Stromal cell of bone marrow (primary cell): ENCODE measurements around the gene SNRPD3.
"Not testable (repeated sequence)": the region's sequence is repeated elsewhere in the genome, so short reads cannot be mapped to it uniquely, and the experiment has no call there.

Experiments
- DNase-seq: peaks from one replicate; pipeline ENCODE4 v3.0.0-alpha.2; 2012; ENCODE audit warnings: low read depth

Gene SNRPD3

GRCh38 chr22:24532075-24532474, 23.7 kb upstream of the SNRPD3 start:
- DNase-seq: no peak

DNA sequence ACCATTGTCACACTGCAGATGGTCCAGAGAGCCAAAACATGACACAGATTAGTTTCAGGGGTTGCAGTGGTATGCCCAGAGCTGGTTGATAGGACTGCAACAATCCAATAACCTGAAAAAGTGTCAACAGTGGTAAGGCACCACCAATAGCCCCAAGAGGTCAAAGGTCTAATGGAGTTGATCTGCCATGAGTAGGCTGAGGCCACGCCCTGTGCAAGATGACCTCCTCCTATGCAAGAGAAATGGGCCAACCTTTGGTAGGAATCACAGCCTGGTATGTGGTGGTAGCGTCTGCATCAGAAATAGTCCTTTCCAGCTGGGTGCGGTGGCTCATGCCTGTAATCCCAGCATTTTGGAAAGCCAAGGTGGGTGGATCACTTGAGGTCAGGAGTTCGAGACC, 20.5 kb upstream of the SNRPD3 start:
- DNase-seq: no peak

- no peak for DNase-seq
Observed at GRCh38 chr22:24536089-24536488, 19.7 kb upstream of the SNRPD3 start.

DNA sequence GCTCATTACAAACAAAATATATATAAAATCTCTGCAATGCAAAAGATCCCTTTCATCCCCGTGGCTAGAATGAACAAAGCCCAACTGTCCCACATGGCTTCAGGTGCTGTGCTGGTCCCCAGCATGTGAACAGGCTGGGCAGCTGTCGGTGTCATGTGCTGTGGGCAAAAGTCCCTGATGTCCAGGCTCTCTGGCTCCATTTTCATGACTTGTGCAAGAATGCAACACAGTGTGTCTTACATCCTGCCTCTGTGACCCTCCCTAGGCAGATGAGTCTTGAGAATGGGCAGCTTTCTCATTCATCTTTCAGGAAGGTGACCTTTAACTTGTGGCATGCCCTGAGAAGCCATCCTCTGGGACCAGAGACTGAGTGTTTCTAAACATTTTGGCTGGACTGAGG, 15.3 kb upstream of the SNRPD3 start:
- no peak for DNase-seq

GRCh38 chr22:24541681-24542515, 13.9 kb upstream of the SNRPD3 start:
- no peak for DNase-seq

DNA sequence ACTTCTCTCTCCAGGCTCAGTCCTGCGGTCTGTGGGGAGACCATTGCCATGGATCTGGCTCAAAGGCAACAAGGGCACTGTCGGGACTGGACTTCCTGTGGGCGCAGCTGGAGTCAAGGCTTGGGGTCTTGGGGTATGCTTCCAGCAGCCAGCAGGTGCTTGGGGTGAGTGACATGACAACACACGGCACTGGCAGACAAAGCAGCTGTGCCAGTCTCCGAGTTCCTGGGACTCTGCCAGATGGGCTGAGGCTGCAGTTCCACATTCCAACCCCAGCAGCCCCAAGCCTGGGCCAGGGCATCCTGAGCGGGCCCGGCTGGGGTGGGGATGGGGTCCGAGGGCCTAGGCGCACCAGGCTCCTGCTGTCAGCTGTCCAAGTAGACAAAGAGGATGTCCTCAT, 13.2 kb upstream of the SNRPD3 start:
- no peak for DNase-seq

GRCh38 chr22:24543185-24543601, 12.6 kb upstream of the SNRPD3 start:
- DNase-seq: no peak

GRCh38 chr22:24543679-24544243, 12.0 kb upstream of the SNRPD3 start:
- no peak for DNase-seq

DNA sequence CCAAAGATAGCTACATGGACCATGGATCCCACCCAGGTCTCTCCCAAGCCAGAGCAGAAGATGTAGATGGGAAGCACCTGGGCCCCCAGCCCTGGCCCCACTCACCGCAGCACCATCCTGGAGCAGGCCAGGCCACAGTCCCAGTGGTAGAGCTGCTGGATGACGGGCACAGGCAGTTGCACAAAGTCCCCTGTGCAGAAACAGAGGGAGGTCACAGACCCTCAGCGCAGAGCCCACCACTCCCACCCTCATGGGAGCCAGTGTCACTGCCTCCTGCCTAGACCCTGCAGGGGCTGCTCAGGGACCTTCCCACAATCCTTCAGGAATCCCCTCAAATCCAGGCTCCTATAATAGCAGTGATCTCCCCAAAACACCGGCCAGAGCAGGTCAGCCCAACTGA, 7.0 kb upstream of the SNRPD3 start:
- no peak for DNase-seq

DNA sequence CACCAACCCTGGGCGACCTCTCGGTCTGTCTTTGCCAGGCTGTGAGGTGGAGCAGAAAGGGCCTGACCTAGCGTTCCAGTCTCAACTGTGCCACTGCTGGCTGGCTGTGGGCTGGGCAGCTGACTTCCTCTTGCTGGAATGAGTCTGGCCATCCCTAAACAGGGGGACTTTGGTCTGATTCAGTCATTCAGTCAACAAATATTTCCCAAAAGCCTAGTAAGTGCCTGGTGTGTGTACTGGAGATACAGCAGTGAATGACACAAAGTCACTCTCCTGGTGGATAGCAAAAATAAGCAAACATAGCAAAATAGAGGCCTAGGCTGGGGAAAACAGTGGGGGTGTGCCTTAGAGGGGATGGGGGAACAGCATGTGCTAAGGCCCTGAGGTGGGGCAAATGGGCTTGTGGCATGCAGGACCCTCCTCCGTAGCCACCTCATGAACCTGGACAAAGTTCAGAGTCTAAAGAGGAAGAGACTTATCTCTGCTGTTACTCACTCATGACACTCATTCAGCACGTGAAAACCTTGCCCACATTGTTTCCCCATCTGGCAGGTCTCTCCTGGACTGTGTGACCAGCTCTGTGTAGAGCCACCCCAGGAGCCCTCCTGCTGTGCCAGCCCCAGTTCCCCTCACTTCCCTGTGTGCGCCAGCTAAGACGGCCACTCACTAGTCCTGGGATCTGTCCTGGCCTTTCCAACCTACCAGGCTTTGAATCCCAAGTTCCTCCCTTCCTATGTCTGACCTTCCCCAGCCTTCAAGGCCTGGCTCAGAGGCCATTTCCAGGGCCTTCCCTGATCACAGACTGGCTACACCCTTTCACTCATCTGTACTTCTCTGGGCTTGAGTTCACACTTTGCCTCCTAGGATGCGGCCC, 5.5 kb upstream of the SNRPD3 start:
- no peak for DNase-seq

- DNase-seq: no peak
Observed at GRCh38 chr22:24550902-24551435, 4.8 kb upstream of the SNRPD3 start.

DNA sequence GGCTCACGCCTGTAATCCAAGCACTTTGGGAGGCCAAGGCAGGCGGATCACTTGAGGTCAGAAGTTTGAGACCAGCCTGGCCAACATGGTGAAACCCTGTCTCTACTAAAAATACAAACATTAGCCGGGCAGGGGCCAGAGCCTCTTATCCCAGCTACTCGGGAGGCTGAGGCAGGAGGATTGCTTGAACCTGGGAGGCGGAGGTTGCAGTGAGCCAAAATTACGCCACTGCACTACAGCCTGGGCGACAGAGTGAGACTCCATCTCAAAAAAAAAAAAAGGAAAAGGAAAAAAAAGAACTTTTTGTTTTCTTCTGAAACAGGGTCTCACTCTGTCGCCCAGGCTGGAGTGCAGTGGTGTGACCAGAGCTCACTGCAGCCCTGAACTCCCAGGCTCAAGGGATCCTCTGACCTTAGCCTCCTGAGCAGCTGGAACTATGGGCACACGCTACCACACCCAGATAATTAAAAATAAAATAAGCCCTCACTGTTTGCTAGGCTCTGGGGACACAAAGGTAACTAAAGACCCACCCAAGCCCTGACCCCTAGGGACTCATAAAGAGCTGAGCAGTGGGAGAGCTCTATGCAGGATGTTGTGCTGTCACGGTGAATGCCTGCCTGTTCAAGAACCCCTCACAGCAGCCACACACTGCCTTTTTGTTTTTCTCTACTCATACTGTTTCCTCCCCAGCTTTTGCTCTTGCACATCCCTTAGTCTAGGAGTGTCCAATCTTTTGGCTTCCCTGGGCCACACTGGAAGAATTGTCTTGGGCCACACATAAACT, 3.1 kb upstream of the SNRPD3 start:
- not testable (repeated sequence) for DNase-seq

- no peak for DNase-seq
Observed at GRCh38 chr22:24553597-24554312, 2.0 kb upstream of the SNRPD3 start.

DNA sequence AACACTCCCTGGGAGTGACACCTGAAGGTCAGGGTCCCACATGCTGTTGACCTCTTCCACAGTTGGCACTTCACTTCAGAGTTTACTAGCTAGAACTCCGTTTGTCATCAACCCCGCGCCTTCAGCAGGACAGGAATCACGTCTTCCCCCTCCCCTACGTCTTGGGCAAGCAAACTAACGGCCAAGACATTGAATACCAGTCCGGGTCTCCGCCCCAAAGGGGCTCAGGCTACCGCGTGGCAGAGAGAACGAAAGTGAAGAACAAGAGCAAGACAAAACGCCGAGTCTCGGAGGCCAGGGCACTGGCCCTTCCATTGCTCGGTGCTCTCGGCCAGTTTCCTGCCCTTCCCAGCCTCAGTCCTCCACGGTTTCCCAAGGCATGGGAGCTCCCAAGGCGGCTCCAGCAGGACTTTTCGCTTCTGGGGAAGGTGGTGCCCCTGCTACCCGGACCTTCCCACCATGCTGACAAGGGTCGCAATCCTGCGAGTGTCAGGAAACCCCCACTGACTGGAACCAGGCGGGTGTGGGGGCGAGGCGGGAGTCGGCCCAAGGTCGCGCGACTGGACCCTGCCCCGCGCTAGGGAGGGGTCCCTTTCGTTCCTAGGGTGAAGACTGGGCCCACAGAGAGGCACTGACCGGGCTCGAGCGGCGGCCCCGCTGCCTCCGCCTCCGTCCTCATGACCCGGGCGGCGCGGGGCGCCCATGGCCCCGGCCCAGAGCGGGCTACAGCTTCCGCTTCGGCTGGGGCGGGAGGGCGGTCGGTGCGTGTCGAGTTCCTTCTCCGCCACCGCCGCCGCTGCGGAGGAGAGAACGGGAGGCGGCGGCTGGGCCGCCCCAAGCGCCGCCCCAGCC, 1.3 kb upstream of the SNRPD3 start, which contains the start of gene GUCD1:
GUCD1 (minus strand) TSS at position 826 of the 852 bp plus-strand sequence; CDS start at position 679, 147 bp downstream.
- no peak for DNase-seq

- DNase-seq: no peak
Observed at GRCh38 chr22:24559471-24559870, 3.7 kb downstream of the SNRPD3 start.

DNA sequence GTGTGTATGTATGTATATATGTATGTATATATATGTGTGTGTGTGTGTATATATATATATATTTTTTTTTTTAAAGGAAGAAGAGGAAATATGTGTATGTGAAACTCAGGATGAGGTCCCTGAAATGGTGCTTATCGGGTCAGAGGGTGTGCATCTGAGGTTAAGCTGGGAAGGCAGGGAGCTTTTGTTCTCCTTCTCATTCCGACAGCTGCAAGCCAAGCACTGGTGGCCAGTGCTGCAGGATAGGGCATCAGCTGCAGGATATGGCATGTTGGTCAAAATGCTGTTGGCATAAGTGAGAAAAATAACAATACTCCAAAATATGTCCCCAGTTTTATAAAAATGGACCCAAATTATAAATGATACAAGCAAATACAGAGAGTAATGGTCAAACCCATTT, 7.4 kb downstream of the SNRPD3 start:
- DNase-seq: no peak

DNA sequence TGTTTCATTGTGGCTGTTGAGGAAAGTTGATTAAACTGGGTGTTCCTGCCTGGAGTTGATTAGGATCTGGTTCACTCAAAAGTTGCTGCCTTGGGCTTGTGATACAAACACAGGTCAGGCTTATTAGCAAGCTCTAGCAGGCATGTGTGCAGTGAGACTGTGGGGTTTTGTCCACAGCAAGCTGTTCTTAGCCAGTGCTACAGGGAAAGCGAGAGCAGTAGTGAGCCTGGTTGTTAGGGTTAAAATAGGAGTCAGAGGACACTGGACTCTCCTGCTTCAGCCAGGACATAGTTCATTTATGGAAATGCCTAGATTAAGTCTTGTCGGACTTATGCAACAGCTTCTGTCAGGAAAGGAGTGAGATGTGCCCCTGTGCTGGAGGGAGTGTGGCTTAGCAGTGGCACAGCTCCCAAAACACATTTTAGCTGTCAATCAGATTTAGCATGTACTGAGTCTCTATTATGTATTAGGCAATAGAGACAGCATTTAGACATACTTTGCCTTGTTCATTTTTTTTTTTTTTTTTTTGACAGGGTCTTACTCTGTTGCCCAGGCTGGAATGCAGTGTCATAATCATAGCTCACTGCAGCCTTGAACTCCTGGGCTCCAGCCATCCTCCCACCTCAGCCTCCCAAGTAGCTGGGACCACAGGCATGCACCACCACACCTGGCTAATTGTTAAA, 8.7 kb downstream of the SNRPD3 start:
- DNase-seq: no peak

GRCh38 chr22:24565077-24565476, 9.3 kb downstream of the SNRPD3 start:
- no peak for DNase-seq

GRCh38 chr22:24566899-24567511, 11.2 kb downstream of the SNRPD3 start:
- no peak for DNase-seq
